ENCODE results near the gene ENC1.

The ENC1 gene

DNA sequence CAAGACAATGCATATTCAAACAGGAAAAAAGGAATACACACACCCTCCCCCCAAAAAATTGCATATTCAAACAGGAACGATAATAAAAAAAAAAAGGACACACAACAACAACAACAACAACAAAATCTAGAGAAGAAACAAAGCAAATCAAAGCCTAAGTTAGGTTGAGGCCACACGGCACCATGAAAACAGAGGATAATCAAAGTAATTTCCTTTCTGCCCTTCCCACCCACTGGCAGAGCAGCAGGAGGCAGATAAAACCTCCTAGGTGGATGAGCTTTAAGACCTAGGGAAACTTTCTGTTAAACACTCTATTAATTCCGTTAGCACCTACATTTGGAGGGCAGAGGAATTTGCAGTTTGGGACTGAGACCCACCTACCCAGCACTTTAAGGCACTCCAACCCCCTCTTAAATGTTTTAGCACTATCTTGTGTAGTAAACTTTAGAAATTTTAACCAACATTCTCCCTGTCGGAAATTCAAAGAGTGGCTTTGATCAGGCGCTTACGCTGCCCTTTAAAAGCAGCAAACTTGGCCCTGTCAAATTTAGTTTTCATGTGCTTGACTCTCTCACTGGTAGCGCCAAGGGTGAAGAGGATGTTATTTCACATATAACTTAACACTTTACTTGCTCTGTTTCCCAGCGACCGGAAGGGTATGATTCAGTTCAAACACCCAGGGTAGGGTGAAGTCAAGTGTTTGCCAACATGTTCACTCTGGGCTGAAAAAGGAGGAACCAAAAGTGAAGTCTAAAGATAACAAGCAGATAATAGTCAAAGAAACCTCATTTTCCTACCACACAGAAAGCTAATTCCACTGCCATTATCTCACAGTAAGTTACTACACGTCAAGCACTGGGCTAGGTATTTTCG, 9.2 kb downstream of the ENC1 start:
- no peak for DNase-seq (ENCODE audit: low read depth)

DNA sequence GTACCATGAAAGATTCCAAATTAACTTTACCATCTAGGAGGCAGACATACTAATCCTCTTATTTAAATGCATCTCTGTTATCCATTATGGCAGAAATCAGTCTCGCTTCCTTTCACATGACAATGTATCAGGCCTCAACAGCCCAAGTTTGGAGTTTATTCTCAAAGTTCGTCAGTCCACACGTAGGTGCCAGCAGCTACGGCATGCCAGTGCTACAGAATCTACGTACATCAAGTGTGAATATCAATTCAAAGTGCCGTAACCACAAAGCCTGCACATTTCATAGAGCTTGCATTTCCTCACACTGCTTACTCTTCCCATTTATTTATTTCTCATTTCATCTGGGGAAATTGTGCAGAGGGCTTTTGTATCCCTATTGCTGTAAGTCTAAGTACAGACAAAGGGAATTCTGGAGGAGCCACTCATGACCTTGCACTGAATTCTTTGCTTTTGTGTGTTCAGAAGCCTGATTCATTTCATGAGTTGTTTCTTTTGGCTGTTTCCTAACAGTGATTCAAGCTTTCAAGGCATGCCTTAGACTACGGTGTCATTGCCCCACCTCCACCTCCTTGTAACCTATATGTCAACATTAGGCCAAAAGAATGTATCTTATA, 10.0 kb downstream of the ENC1 start:
- no peak for DNase-seq (ENCODE audit: low read depth)

DNA sequence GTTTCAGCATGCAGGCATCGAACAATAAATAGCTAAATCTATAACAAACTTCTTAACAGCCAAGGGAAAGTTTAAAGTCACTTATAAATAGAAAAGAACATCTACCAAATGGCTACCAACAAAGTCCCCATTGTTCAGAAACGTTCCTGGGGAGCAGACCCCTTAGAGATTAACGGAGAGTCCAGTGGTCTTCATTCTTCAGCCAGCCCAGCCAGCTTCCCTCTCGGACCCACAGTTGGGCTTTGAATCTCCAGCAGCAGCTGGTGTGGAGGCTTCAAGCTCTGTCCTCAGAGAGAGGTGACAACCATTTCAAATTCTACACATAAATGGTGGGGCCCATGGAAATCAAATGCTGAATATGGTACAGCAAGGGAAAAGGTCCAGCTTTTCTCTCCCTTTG, 11.2 kb downstream of the ENC1 start:
- DNase-seq (ENCODE audit: low read depth), result no peak

DNA sequence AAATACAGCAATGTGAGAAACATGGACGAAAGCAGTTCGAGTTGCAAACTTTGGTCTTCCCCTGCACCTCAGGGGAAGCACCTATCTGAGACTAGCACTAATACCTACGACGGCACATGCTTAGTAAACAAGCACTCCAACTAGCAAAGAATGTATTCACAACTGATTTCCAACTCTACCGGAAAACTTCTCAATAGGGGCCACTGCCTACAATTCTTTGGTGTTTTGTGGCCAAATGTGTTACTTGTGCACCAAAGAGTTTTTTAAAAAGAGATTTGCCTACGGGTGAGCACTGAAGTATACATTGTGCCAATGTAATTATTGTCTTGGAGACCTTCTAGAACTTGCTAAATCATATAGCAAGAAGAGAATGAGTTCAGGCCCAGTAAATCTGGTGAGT, 12.2 kb downstream of the ENC1 start:
- DNase-seq (ENCODE audit: low read depth), result no peak

DNA sequence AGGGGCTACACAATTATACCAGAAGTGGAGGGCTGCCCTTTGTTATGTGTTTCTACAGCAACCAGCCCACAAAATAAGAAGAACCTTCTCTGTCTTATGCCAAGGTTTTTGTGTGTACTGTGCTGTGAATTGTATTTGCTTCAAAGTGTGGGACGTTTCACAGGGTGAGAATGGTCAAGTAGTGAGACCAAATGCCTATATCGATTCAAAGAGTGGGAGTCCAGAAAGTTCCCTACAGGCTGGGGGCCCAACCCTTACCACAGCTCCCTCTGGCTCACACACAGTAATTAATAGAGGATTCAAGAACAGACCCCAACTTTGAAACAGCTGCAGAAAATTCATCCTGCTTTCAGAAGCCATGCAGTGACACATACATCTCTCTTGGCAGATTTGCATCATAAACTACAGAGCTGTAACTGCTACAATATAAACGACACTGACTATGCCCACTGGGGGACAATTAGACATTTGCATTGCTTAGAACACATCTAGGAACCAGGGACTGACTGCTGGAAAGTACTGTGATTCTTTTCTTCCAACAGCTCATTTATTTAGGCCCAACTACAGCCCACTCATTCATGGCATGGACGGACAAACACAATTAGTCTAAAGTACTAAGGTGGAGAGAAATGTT, 12.8 kb downstream of the ENC1 start:
- DNase-seq (ENCODE audit: low read depth), result no peak

DNA sequence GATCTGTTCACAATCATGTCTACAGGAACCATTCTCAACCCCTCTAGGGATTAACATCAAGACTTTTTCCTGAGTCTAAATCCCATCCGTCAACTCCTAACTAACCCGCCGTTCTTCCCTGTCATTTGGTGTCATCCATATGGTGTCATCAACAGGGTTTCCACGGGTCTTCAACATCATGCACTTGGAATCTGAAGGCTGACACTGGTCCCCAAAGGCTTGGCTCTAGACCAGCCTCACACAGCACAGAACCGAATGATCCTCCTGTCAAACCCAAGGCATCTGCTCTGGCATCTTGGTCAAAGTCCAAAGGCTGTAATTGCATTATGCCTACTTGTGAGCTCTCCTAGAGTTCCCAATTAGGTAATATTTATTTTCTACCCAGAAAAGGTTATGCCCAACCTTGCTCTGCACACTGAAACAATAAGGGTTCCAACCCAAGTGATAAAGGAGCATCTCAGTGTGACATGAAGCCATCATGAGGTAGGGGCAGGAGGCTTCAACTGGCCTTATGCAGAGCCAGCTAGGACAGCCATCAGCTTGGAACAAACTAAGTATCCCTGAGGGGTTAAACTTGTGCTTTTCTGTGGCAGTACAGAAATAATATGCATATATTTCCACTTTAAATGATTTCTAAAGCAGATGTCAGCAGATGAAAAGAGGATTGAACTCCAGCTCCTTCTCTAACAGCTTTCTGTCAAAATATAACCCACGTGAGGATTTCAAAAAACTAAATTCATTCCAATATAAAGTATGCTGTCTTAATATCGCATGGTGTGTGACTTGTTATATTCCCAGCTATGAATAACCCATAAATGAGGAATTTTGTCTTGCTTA, 13.9 kb downstream of the ENC1 start:
- no peak for DNase-seq (ENCODE audit: low read depth)

DNA sequence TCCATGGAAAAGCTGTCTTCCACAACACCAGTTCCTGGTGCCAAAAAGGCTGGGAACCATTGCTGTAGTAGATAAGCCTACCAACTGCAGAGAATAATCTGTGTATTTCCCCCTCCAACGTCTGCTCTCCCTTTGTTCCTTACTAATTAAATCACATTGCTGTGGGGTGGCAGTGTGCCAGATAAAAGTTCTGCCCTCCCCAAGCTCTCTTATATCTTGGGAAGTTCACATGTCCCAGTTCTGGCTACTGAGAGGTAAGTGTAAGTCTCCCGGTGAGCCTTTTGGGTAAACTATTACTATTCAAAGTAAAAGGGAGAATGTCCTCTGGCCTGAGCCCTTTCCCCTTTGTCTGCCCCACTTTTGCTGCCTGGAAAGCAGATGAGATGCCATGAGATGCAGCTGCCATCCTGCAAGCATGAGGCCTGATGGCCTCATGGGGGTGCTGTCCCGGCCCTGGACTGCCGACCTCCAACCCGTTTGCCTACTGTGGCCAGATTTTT, 14.7 kb downstream of the ENC1 start:
- DNase-seq (ENCODE audit: low read depth), result no peak

DNA sequence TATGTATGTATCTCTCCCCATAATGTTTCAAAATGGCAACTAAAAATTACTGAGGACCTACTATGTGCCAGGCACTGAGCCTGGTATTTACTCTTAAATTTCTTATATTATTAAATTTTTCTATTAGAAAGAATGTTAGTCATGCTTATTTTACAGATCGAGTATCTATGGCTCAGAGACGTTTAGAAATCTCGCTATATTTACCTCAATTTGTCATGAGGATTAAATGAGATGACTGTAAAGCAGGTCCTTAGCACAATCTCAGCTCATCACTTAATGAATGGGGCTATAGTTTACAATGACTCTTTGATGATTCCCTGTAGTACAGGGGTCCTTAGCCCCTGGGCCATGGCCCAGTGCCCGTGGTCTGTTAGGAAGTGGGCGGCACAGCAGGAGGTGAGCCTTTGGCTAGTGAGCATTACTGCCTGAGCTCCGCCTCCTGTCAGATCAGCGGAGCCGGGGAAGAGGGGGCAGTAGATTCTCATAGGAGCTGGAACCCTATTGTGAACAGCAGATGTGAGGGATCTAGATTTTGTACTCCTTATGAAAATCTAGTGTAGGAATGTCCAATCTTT, 15.5 kb downstream of the ENC1 start:
- no peak for DNase-seq (ENCODE audit: low read depth)

DNA sequence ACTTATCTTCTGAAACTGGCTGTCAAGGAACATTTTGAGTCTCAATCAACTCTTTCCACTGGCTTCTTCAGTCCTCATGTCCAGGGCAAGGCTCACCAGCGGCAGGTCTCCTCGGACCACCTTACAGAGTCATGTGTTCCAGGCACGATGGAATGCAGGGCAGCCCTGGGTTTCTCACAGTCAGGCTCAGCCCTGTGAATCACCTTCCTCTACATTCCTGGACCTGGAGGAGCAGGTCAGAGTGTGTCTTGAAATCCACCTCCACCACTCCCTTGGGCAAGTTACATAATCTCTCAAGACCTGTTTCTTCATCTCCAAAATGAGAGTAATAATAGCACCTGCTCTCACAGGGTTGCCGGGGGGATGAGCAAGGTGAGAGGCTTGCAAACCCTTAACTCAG, 16.0 kb downstream of the ENC1 start:
- no peak for DNase-seq (ENCODE audit: low read depth)

DNA sequence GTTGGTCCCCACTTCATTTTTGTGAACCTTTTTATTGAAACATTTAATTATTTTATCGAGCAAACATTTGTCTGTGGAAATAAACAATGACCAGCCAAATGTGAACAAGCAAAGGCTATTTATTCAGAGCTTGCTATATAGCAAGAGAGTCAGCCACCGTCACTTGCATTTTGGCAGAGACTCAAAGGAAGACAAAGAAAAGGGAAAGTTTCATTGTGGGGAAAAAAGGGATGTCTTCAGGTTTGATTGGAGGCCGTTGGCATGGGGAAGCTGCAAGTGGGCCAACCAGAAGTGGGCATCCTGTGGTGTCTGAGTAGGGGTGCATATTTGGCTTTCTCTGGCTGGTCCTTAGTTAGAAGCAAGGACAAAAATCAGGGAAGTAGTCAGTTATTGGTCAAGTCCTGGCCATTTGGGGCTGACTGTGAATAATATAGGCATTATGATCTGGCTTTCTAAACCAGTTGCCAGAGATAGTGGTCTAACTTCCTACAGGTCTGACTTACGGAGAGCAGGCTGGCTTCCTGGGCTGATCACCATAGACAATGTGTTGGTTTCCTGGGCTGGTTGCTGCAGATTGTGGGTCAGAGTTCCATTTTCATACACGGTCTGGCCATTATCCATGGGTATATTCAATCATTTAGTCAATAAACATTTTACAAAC, 16.6 kb downstream of the ENC1 start:
- DNase-seq (ENCODE audit: low read depth), result no peak

DNA sequence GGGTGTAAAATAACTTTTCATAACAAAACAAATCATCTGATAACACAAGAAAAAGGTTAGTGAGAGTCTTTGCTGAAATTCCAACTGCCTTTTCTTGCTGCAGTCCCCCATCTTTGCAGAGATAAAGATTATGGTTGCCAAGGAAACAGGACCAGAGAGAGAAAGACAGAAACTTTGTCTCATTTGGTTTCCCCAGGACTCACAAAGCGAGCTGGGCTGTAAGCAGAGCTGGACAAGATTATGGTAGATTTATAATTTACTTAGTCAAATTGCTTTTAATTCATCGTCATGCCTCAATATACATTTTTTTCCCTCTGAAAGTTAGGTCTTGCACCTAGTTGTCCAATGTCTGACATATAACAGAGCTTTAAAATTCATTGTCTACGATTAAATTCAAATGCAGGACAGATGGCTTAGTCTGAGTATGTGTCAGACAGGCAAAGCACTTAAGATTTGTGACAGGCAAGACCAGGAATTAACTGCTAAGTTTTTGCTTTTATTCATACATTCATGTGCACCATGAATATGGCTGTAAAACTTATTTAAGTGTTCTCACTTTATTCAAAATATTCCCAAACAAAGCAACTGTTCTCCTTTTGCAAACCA, 17.4 kb downstream of the ENC1 start:
- no peak for DNase-seq (ENCODE audit: low read depth)

DNA sequence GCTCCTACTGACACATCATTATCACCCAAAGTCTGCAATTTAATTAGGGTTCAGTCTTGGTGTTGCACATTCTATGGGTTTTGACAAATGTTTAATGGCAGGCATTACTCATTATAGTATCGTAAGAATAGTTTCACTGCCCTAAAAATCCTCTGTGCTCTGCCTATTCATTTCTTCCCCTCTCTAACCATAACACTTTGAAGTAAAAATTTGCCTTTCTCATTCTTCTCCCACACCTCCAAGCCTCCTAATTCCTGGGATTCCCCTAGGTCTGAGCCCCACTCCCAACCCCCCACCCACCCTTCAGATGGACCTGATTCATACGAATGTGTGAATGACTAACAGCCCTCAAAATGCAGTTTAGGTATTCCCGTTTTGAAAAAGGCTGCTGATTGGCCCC, 18.4 kb downstream of the ENC1 start:
- no peak for DNase-seq (ENCODE audit: low read depth)

DNA sequence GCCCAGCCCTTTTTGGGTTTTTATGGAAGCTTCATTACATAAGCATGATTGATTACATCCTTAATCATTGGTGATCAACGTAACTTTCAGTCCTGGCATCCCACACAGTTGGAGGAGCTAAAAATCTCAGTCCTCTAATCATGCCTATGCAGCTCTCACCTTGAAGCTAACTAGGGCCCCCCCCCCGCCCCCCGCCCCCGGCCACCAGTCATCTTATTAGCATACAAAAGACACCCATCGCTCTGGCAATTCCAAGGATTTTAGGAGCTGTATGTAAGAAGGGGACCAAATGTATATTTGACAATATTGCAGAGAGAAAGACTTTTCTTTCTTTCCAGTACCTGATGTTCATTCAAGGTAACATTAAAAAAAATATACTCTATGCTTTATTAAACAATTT, 19.0 kb downstream of the ENC1 start:
- no peak for DNase-seq (ENCODE audit: low read depth)

DNA sequence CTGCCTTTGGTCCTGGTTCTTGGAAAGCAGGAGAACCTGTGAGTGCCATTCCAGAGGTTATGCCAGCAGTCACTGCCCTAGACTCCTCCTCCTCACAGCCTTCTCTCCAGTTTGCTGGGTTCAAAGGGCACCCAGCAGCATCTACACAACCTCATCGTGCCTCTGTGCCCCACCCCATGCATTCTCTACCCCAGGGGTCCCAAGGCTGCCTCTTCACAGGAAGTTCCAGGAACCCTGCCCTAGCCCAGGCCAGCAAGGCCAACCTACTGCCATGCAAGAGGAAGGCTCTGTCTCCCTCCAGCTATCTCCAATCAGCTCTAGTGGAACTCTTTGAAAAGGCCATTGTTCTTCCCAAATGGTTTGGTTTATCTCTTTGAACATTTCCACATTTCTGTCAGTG, 21.2 kb downstream of the ENC1 start:
- no peak for DNase-seq (ENCODE audit: low read depth)

DNA sequence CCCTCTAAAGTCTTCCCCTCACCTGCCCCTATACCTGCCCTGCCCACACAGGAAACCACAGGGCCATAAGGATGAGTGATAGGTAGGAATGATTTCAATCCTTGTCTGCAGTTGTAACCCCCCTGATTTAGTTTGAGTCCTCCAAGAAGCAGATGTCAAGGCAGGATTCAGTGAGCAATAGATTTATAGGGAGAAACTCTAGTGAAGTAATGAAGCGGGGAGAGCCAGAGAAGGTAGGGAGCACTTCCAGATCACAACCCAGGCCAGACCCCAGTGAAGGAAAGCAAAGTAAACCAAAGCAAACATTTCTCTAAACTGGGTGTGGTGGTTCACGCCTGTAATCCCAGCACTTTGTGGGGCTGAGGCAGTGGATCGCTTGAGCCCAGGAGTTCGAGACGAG, 22.4 kb downstream of the ENC1 start:
- DNase-seq (ENCODE audit: low read depth), result no peak

DNA sequence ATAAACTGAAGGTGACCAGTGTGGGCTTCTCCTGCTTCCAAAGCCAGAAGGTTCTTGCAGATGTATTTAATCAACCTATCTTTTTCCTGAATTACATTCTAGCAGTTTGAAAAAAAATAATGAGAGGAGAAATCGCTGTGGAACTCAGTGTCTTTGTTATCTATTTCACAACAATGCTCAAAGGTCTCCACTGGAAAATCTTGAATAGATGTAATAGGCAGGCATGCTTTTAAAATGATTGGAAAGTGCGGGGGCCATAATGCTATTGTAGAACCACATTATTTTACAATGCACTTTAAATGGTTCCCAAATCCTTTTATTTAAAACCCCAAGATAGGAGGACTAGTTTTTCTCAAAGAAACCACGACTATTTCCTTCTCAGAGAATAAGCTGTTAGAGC, 23.3 kb downstream of the ENC1 start:
- DNase-seq (ENCODE audit: low read depth), result no peak

DNA sequence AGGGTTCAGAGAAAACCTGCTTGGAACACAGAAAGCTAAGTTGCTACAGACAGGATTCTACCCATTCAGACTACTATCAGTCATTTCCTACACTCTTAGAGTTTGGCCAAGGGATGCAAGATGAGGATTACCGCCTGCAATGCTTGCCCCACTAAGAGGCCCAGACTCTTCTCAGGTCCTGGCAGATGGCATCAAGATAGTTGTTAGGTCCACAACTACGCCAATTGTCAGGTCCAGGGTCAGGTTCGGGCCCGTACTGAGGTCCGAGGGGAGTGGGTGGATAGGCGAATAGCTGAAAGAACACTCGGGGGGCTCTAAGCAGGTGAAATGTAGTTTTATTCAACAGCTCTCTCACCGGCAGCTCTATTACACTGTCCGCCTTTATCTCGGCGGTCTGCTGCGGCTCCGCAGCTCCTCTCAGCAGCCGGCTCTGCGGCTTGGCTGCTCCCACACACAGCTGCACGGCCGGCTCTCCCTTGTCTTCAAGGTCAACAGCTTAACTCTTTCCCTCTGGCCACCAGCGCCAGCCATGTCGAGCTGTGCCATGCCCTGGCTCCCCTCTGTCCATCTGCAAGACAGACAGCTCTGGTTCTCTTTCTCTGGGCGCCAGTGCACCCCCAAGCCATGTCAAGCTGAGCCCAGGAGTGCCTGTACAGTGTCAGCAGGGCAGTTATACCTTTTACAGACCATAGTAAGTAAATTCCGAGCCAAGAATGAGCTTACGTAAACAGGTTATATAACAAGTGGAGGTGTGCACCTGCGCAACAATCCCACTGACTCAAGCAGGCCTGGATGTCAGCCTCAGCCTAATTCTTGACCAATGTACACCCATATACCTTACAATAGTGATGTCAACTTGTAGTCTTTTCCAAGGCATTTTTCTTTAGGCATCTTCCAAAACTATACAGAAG, 24.0 kb downstream of the ENC1 start:
- no peak for DNase-seq (ENCODE audit: low read depth)

DNA sequence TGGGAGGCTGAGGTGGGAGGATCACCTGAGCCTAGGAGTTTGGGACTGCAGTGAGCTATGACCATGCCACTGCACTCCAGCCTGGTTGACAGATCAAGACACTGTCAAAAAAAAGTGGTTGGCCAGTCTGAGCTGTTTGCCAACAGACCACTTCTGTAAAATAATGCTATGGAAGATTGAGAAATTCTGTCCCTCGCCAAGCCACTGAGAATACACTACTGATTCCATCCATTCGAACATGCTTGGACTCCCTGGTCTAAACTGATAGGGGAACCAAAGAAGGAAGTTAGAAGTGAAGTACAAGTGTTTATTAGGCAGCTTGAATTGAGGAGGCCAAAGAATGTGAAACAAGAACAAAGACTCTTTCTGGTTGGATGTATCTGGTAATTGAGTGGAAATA, 27.2 kb downstream of the ENC1 start:
- DNase-seq (ENCODE audit: low read depth), result no peak

DNA sequence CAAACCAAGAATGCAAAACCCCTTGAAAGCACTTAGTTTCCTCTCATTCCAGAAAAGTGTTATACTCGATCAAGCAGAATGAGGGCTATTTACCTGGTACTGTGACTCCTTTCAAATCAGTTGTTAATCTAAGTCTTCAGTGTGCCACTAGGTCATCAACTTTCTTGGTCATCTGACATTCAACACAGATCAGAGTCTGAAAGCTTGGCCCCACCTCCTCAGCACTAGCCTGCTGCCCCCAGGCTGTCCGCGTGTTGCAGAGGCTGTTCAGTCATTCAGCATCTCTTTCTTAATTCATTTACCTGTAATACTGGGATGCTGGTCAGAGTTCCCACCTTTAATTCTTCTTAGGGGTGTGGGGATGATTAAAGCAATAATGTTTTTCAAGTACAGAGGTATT, 28.5 kb downstream of the ENC1 start:
- DNase-seq (ENCODE audit: low read depth), result no peak

All from stimulated activated CD8-positive, alpha-beta memory T cell treated with anti-CD3 and anti-CD28 coated beads, Interleukin-15, amount 100 ng/mL, for 24 hours (primary cell).